ENCODE data around the gene DIO3.

The DIO3 gene

DNA sequence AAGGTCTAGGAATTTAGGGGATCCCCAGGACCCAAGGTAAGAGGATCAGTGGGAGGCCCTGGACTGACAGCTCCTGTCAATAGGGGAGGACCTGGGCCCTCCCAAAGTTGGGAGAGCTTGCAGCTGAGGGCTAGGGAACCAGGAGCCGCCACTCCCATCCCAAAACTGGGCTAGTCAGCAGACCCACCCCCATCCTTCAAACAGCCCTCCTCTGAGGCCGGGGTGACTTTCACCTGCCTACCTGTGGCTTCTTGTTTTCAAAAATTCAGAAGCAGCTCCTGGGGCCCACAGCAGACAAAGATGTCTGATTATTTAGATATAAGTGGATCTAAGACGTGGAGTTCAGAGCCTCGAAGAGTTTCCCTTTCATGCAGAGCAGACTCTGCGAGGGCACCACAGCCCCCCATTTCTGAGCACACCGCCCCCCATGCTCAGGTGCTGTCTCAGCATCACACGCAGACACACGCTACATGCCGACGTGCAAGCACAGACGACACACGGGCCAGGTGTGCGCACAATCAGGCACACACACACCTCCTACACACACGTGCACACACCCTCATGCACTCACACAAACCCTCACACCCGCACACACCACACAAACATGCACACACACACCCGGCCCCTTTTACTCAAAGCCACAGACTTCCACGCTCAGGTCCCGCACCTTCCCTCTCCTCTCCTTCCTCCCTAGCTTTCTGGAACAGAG is 21.9 kb downstream of the DIO3 start:
- no peak for DNase-seq (ENCODE audit: low read depth)

DNA sequence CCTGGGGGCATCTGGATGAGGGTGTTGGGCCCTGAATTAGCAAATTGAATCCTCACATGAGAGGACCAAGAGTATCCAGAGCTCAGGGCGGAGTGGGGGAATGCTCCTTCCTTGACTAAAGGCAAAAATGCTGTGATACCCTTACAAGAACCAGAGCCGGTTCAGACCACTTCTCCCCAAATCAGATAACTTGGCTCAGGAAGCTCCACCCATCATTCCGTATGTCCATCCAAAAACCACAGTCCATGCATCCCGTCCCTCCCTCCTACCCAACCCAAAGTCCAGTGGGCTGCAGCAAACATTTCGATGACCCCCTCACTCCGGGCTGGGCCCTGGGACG is 22.4 kb downstream of the DIO3 start:
- DNase-seq (ENCODE audit: low read depth), result no peak

- no peak for DNase-seq (ENCODE audit: low read depth)
Observed at GRCh38 chr14:101584055-101584859, 23.0 kb downstream of the DIO3 start.

- no peak for DNase-seq (ENCODE audit: low read depth)
Observed at GRCh38 chr14:101585211-101585610, 23.9 kb downstream of the DIO3 start.

DNA sequence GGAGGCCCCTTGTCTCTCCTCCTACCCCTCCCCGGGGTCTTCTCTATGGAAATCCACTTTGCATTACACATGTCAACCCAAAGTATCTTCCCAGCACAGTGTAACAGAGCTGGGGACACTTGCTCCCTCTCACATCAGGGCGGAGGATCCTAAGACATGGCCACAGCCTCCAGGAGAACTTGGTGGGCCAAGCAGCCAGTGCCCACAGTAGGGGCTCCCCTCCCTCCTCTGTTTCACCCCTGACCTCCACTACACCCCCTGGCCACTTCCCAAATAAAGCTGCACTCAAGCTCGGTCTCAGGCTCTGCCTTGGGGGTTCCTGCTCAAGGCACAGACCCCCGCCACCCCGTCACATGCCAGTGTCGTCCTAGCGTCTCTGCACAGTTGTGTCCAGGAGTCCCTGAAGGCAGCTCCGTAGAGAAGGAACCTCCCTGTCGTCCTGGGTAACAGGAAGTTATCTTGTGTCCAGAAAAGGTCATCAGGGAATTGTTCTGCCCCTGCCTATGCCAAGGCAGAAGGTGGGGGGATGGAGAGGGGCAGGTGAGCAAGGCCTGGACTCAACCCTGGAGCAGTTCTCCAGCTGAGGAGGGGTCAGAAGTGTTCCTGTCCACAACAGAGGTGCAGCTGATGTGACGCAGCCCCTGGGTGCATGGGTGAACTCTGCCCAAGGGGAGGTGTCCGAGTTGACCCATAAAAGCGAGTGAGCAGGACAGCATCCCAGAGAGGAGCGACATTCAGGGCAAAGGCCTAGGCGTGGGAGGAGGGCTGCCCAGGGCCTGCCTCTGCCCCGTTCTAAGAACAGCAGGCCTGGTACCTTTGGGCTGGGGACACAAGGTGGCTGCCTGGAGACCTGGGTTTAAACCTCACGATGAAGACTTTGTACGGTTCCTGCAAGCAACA is 25.5 kb downstream of the DIO3 start:
- DNase-seq (ENCODE audit: low read depth), result no peak

DNA sequence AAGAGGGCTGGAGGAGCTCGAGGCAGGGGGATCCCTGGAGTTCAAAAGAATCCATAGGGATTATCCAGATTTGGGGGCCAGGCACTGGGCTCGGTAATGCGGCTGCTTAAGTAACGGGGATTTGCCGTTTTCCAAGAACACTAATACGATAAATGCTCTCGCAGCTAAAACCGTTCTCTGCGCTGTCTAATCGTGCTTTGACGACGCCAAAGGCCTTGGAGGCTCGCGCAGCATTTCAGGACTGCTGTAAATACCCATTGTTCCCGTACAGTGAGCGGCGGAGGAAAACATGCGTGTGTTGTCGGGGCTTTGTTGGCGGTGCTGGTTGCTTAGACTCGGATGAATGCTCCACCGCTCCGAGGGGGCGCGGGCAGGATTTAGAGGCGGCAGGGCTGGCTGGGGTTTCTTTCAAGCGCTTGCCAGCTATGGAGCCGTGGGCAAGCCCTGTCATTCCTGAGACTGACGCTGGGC is 26.2 kb downstream of the DIO3 start:
- DNase-seq (ENCODE audit: low read depth), result no peak

GRCh38 chr14:101588286-101588975 is 27.1 kb downstream of the DIO3 start:
- DNase-seq (ENCODE audit: low read depth), result no peak

DNA sequence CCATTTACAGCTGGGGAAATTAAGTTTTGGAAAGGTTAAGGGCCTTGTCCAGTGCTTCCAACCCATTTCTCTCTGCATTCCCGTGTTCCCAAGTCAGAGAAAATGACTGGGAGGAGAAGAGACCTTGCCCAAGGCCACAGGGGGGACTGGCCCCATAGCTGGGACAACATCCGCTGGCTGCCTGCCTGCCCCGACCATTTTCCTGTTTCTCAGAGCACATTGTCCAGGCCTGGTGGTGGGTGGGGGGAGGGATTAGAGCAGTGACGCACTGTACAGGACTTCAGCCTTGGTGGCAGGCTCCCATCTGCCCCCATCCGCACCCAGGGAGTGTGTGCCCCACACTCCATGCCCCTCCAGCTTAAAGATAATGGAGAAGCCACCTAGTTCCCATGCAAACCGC is 27.7 kb downstream of the DIO3 start:
- no peak for DNase-seq (ENCODE audit: low read depth)

GRCh38 chr14:101589486-101590015 is 28.3 kb downstream of the DIO3 start:
- no peak for DNase-seq (ENCODE audit: low read depth)

DNA sequence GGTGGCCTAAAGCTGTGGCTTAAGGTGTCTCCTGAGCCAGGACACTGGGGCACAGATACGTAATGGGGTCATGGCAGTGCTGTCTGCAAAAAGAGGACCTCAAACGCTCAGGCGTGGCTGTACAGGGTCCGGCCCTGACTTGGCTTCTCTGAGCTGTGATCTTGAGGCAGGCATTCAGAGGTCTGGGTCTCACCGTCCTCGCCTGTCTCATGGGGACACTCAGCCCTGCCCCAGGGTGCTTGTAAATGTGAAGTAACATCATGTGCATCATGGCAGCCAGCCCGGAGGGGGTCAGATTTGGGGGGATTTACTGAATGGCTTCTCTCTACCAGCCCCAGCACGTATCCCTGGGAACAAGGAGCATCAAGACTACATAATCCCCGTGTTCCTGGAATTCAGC is 28.8 kb downstream of the DIO3 start:
- DNase-seq (ENCODE audit: low read depth), result no peak

GRCh38 chr14:101590616-101591015 is 29.3 kb downstream of the DIO3 start:
- DNase-seq (ENCODE audit: low read depth), result no peak

- no peak for DNase-seq (ENCODE audit: low read depth)
Observed at GRCh38 chr14:101591121-101591520, 29.8 kb downstream of the DIO3 start.

GRCh38 chr14:101591582-101591981 is 30.3 kb downstream of the DIO3 start:
- no peak for DNase-seq (ENCODE audit: low read depth)

GRCh38 chr14:101593411-101594238 is 32.3 kb downstream of the DIO3 start:
- no peak for DNase-seq (ENCODE audit: low read depth)

DNA sequence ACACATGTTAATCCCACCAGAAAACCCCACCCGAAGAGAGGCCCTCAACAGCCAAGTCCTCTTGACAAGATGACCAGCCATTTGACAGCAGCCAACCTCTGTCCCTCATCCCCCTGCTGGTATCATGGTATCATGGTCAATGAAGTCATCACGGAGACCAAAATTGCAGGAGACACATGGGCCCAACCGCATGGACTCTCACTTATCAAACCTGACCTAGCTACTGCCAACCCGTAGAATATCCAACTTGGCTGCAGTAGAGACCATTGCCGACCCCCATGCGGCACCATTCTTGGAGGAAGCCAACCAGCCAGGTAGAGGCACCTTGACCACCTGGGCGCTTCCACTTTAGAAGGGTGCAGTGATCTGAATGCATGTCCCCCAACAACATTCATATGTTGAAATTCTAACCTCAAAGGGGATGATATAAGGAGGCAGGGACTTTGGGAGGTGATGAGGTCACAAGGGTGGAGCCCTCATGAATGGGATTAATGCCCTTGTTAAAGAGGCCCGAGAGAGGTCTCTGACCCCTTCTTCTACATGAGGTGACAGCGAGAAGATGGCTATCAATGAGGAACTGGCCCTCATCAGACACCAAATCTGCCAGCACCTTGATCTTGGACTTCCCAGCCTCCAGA is 33.3 kb downstream of the DIO3 start:
- no peak for DNase-seq (ENCODE audit: low read depth)

DNA sequence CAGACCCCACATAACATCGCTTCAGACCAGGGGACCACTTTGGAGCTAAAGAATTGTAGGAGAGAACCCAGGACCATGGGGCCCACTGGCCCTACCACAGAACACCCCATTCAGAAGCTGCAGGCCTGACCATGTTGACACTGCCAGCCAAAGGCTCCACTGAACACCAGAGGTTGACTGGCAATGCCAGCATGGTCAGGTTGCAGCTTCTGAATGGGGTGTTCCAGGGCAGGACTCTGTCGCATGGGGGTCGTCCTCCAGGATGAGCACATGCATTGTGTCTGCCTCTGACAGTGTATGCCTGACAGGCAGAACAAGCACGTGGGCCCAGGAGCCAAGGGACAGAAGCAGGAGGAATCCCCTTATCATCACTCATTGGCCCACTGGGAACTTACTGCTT is 34.1 kb downstream of the DIO3 start:
- DNase-seq (ENCODE audit: low read depth), result no peak

DNA sequence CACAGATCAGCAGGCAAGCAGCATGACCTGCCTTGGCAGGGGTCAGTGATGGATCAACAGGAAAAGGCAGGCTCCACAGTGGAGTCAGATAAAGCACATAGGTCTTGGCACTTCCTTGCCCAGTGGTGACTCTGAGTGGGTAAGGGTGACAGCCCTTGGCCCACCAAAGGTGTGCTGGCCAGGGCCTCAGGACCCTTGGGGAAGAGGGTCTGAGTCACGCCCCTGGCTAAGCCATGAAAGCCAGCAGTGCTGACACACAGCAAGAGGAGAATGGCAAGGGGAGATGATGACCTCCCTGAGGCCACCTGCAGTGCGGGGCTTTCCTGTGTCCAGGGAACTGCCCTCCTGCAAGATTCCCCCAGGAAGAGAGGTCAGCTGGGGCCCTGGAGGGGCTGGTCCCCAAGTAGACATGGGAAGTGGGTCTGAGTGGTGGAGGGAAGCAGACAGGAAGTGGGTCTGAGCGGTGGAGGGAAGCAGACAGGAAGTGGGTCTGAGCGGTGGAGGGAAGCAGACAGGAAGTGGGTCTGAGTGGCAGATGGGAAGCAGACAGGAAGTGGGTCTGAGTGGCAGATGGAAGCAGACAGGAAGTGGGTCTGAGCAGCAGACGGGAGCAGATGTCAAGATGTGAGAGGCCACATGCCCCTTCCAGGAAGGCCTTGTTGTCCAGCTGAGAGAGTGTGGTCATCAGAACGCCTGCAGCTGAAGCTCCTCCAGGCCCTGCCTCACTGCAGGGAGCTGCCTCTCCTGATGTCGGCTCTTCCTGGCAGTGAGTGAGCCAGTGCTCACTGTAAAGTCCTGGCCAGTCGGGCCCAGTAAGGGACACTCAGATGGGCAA is 34.8 kb downstream of the DIO3 start:
- DNase-seq (ENCODE audit: low read depth), result peak; percentile 4

DNA sequence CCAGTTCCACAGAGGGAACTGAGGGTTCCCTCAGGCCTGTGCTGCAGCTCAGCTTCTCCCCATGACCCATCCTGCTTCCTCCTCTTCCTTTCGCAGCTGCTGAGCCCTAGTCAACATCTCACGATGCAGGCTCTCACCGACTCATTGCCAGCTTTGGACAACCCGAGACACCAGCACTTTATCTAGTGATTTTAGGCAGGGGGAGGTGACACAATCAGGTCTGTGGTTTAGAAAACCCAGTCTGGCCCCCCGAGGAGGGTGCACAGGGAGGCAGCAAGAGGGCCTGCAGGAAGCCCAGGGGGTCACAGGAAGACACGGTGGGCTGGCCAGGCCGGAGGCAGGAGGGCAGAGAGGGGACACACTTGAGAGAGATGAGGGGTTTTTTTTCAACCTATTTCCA is 35.4 kb downstream of the DIO3 start:
- DNase-seq (ENCODE audit: low read depth), result no peak

DNA sequence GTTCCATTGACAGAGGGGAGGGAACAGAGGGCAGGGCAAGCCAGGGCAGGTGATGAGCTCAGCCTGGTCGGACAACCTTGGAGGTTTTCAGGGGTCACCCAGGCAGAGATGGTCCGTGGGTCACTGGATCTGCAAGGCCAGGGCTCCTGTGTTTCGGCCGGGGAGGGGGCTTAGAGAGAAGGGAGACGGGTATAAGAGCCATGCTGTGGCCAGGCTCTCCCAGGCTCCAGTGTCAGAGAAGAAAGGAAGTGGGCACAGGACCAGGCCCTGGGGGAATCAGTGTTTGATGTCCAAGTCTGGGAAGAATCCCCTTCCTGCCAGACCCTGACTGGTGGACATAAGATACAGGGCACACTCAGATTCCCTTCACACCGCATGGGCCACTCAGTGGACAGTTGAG is 36.9 kb downstream of the DIO3 start:
- no peak for DNase-seq (ENCODE audit: low read depth)

Data from activated T-helper 1 cell treated with Interleukin-2 at 50 U/mL for 16 hours (primary cell).